Panc1 (cell line): ENCODE data around the gene LCE6A. TPM values are rescaled to one million over a fixed set of nuclear protein-coding genes. Genes with fewer than 3 reads are reported as not detected.

Source experiments
- ATAC-seq: fragments of 200-7000 bp; cut with Tn5 transposase; 2 replicates; pipeline ENCODE4 v1.9.1; 2020; ENCODE audit warnings: mild to moderate bottlenecking, moderate library complexity
- BruUV-seq: library from RNA; stranded (reverse); fragments of 400-500 nt; replicated peaks from 2 replicates; lab custom pipeline; 2021; lab: Mats Ljungman, UMichigan
- CTCF ChIA-PET: fragments of 300-600 bp; sonication (Branson Sonifier 250); formaldehyde crosslinking; loops from one replicate; lab custom pipeline; 2022; ENCODE audit warnings: antibody characterized with exemption; lab: Charles Lee
- POLR2A ChIA-PET: fragments of 300-600 bp; sonication (Branson Sonifier 250); formaldehyde crosslinking; loops from one replicate; lab custom pipeline; 2022; ENCODE audit warnings: antibody characterized with exemption; lab: Charles Lee
- DNase-seq: peaks from one replicate; pipeline ENCODE4 v3.0.0-alpha.2; 2010; ENCODE audit warnings: low read depth, low spot score
- H3K27ac ChIP-seq: 2 replicates; pipeline ENCODE4 v1.5.1; 2011; ENCODE audit warnings: mild to moderate bottlenecking, low read length, inconsistent platforms
- H3K27me3 ChIP-seq: fragments of 200-500 bp; sonication (Bioruptor generic); 2 replicates; pipeline ENCODE4 v1.6.0; 2014; ENCODE audit warnings: low read length, inconsistent platforms; ENCODE audit not compliant: control insufficient read depth, insufficient read depth
- H3K36me3 ChIP-seq: fragments of 200-500 bp; sonication (Bioruptor generic); 2 replicates; pipeline ENCODE4 v1.5.1; 2014; ENCODE audit warnings: inconsistent platforms, mild to moderate bottlenecking, low read length, moderate library complexity; ENCODE audit not compliant: control insufficient read depth, insufficient read depth
- H3K4me1 ChIP-seq: 2 replicates; pipeline ENCODE4 v1.5.1; 2011; ENCODE audit warnings: inconsistent platforms, mild to moderate bottlenecking, low read length, moderate library complexity; ENCODE audit not compliant: control insufficient read depth, insufficient read depth
- H3K4me3 ChIP-seq, 2 experiments: 2 replicates each; pipeline ENCODE4 v1.5.1; 2011 to 2012; ENCODE audit warnings: low read depth in 2 of 2, low read length in 2 of 2, mild to moderate bottlenecking in 2 of 2, inconsistent platforms in 1 of 2, moderate library complexity in 1 of 2
- H3K9me3 ChIP-seq: fragments of 200-500 bp; sonication (Bioruptor generic); 2 replicates; pipeline ENCODE4 v1.5.1; 2014; ENCODE audit warnings: low read depth, mild to moderate bottlenecking, inconsistent platforms, low read length, moderate library complexity; ENCODE audit not compliant: control insufficient read depth, insufficient read depth
- POLR2AphosphoS5 ChIP-seq: IDR thresholded peaks from 2 replicates; pipeline ENCODE4 v1.6.1; 2012; ENCODE audit warnings: mild to moderate bottlenecking, low read depth, low read length, moderate library complexity
- REST ChIP-seq, 2 experiments: IDR thresholded peaks; 2 replicates each; pipeline ENCODE4 v1.6.1; 2011 to 2012; ENCODE audit warnings: low read depth in 2 of 2, control low read depth in 1 of 2, low read length in 1 of 2, mild to moderate bottlenecking in 1 of 2, moderate library complexity in 1 of 2; ENCODE audit not compliant: insufficient read depth in 1 of 2
- SIN3A ChIP-seq: IDR thresholded peaks from 2 replicates; pipeline ENCODE4 v1.6.1; 2012; ENCODE audit warnings: low read depth, mild to moderate bottlenecking, low read length, moderate library complexity, borderline replicate concordance; ENCODE audit not compliant: insufficient read depth
- TCF7L2 ChIP-seq: IDR thresholded peaks from 2 replicates; pipeline ENCODE4 v1.6.1; 2011; ENCODE audit warnings: mild to moderate bottlenecking, low read depth, low read length, inconsistent platforms
- in situ Hi-C: cut with HindIII; loops from 2 replicates; pipeline ENCODE4 v1.10.0; 2016; ENCODE audit warnings: low sequenced_read_pairs, low pct_unique_long_range_greater_than_20kb
- intact Hi-C: fragments of 100-400 bp; cut with micrococcal nuclease; formaldehyde crosslinking; loops from one replicate; pipeline ENCODE4 v1.10.0; 2022; ENCODE audit not compliant: unreplicated experiment
- total RNA-seq: library from RNA; stranded (reverse); gene quantifications from one replicate; pipeline ENCODE4 v1.2.1, GENCODE V29; 2021; ENCODE audit not compliant: unreplicated experiment
- TF ChIP-seq, protein P1 (sequence below): fragments of 450-650 bp; IDR thresholded peaks from 2 replicates; pipeline ENCODE4 v1.5.1; 2017; ENCODE audit warnings: mild to moderate bottlenecking

The LCE6A gene
- total RNA-seq, 1 experiment from 2014 or later, result not detected

- intact Hi-C loops, result no loop called here
- in situ Hi-C loops, result no loop called here
These were observed 13.0 kb downstream of the LCE6A start for GRCh38 chr1:152855661-152856060.

GRCh38 chr1:152858062-152858461 lies 15.4 kb downstream of the LCE6A start:
- POLR2A ChIA-PET, result no interaction called here
- H3K27me3 ChIP-seq, result peaks cover 2% of the 10 kb centered on the region; the same call in 1 of the 2 replicates
- in situ Hi-C loops, result no loop called here
- intact Hi-C loops, result no loop called here
- TF ChIP-seq TCF7L2 (no peak), POLR2AphosphoS5 (no peak), REST (IDR thresholded peaks at IDR 0.05; ENCODE audit: insufficient read depth in 1 of 2, low read depth in 2 of 2, low read length in 1 of 2) (no peak), SIN3A (no peak)
- TF ChIP-seq, protein P1, sequence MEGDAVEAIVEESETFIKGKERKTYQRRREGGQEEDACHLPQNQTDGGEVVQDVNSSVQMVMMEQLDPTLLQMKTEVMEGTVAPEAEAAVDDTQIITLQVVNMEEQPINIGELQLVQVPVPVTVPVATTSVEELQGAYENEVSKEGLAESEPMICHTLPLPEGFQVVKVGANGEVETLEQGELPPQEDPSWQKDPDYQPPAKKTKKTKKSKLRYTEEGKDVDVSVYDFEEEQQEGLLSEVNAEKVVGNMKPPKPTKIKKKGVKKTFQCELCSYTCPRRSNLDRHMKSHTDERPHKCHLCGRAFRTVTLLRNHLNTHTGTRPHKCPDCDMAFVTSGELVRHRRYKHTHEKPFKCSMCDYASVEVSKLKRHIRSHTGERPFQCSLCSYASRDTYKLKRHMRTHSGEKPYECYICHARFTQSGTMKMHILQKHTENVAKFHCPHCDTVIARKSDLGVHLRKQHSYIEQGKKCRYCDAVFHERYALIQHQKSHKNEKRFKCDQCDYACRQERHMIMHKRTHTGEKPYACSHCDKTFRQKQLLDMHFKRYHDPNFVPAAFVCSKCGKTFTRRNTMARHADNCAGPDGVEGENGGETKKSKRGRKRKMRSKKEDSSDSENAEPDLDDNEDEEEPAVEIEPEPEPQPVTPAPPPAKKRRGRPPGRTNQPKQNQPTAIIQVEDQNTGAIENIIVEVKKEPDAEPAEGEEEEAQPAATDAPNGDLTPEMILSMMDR, result no peak
- CTCF ChIA-PET, result no interaction called here
- H3K4me1 ChIP-seq, result no peaks in the 10 kb centered on the region
- DNase-seq (no peak), ATAC-seq (no peak)
- no peak overlapping the region for H3K27ac ChIP-seq
- no peak overlapping the region for H3K4me3 ChIP-seq
- H3K36me3 ChIP-seq, result no peaks in the 10 kb centered on the region
- BruUV-seq, result no TSS peak
- H3K9me3 ChIP-seq, result no peaks in the 10 kb centered on the region

More at GRCh38 chr1:152855661-152856060, 13.0 kb downstream of the LCE6A start:
- Histone ChIP-seq H3K4me3 (no peak overlapping the region), H3K4me1 (no peaks in the 10 kb centered on the region), H3K27me3 (peaks cover 2% of the 10 kb centered on the region; the same call in 1 of the 2 replicates), H3K27ac (no peak overlapping the region), H3K36me3 (no peaks in the 10 kb centered on the region), H3K9me3 (no peaks in the 10 kb centered on the region)
- ATAC-seq (no peak), DNase-seq (no peak)
- POLR2A ChIA-PET, result no interaction called here
- TF ChIP-seq TCF7L2 (no peak), POLR2AphosphoS5 (no peak), SIN3A (no peak), REST (IDR thresholded peaks at IDR 0.05; ENCODE audit: insufficient read depth in 1 of 2, low read depth in 2 of 2, low read length in 1 of 2) (no peak)
- TF ChIP-seq, protein P1, result no peak
- BruUV-seq, result no TSS peak
- CTCF ChIA-PET, result no interaction called here
